ENCODE results near the gene KIF1A. TPM values are rescaled to one million over a fixed set of nuclear protein-coding genes. Genes with fewer than 3 reads are reported as not detected.
"Not testable (repeated sequence)": the region's sequence is repeated elsewhere in the genome, so short reads cannot be mapped to it uniquely, and the experiment has no call there.

Gene KIF1A
- total RNA-seq, 1 donor from 2014 or later, result 4.7 TPM

GRCh38 chr2:240707043-240707756, 112.8 kb downstream of the KIF1A start:
- Histone ChIP-seq H3K27me3 (ENCODE audit: control insufficient read depth in 3 of 3, insufficient read depth in 3 of 3, low read length in 3 of 3) (peaks cover 24 to 59% (median 59%) of the 10 kb centered on the region in 3 donors), H3K9me3 (ENCODE audit: control insufficient read depth in 3 of 3, low read length in 3 of 3) (no peaks in the 10 kb centered on the region), H3K9ac (ENCODE audit: low read depth in 1 of 3, low read length in 3 of 3) (no peak overlapping the region), H3K36me3 (ENCODE audit: control insufficient read depth in 3 of 3, insufficient read depth in 3 of 3, low read length in 3 of 3) (no peaks in the 10 kb centered on the region), H3K4me1 (ENCODE audit: control insufficient read depth in 3 of 3, insufficient read depth in 3 of 3, low read length in 3 of 3) (no peaks in the 10 kb centered on the region), H3K4me3 (ENCODE audit: low read length in 3 of 3) (no peak overlapping the region), H3K27ac (ENCODE audit: low read depth, low read length) (no peak overlapping the region)

- Histone ChIP-seq H3K4me1 (ENCODE audit: control insufficient read depth in 3 of 3, insufficient read depth in 3 of 3, low read length in 3 of 3) (no peaks in the 10 kb centered on the region), H3K27me3 (ENCODE audit: control insufficient read depth in 3 of 3, insufficient read depth in 3 of 3, low read length in 3 of 3) (peaks cover 25 to 60% (median 59%) of the 10 kb centered on the region in 3 donors), H3K36me3 (ENCODE audit: control insufficient read depth in 3 of 3, insufficient read depth in 3 of 3, low read length in 3 of 3) (no peaks in the 10 kb centered on the region), H3K27ac (ENCODE audit: low read depth, low read length) (no peak overlapping the region), H3K4me3 (ENCODE audit: low read length in 3 of 3) (no peak overlapping the region), H3K9me3 (ENCODE audit: control insufficient read depth in 3 of 3, low read length in 3 of 3) (no peaks in the 10 kb centered on the region), H3K9ac (ENCODE audit: low read depth in 1 of 3, low read length in 3 of 3) (no peak overlapping the region)
These were observed 114.7 kb downstream of the KIF1A start for GRCh38 chr2:240705204-240705791.

GRCh38 chr2:240704651-240705050, 115.4 kb downstream of the KIF1A start:
- Histone ChIP-seq H3K27me3 (ENCODE audit: control insufficient read depth in 3 of 3, insufficient read depth in 3 of 3, low read length in 3 of 3) (peaks cover 25 to 58% (median 58%) of the 10 kb centered on the region in 3 donors), H3K36me3 (ENCODE audit: control insufficient read depth in 3 of 3, insufficient read depth in 3 of 3, low read length in 3 of 3) (no peaks in the 10 kb centered on the region), H3K4me1 (ENCODE audit: control insufficient read depth in 3 of 3, insufficient read depth in 3 of 3, low read length in 3 of 3) (no peaks in the 10 kb centered on the region), H3K4me3 (ENCODE audit: low read length in 3 of 3) (no peak overlapping the region), H3K27ac (ENCODE audit: low read depth, low read length) (no peak overlapping the region), H3K9me3 (ENCODE audit: control insufficient read depth in 3 of 3, low read length in 3 of 3) (no peaks in the 10 kb centered on the region), H3K9ac (ENCODE audit: low read depth in 1 of 3, low read length in 3 of 3) (no peak overlapping the region)

GRCh38 chr2:240703417-240704341, 116.3 kb downstream of the KIF1A start:
- Histone ChIP-seq H3K4me1 (ENCODE audit: control insufficient read depth in 3 of 3, insufficient read depth in 3 of 3, low read length in 3 of 3) (no peaks in the 10 kb centered on the region), H3K27me3 (ENCODE audit: control insufficient read depth in 3 of 3, insufficient read depth in 3 of 3, low read length in 3 of 3) (peaks cover 24 to 54% (median 54%) of the 10 kb centered on the region in 3 donors), H3K4me3 (ENCODE audit: low read length in 3 of 3) (no peak overlapping the region), H3K36me3 (ENCODE audit: control insufficient read depth in 3 of 3, insufficient read depth in 3 of 3, low read length in 3 of 3) (no peaks in the 10 kb centered on the region), H3K27ac (ENCODE audit: low read depth, low read length) (no peak overlapping the region), H3K9me3 (ENCODE audit: control insufficient read depth in 3 of 3, low read length in 3 of 3) (no peaks in the 10 kb centered on the region), H3K9ac (ENCODE audit: low read depth in 1 of 3, low read length in 3 of 3) (no peak overlapping the region)

GRCh38 chr2:240702640-240703011, 117.4 kb downstream of the KIF1A start:
- Histone ChIP-seq H3K36me3 (ENCODE audit: control insufficient read depth in 3 of 3, insufficient read depth in 3 of 3, low read length in 3 of 3) (no peaks in the 10 kb centered on the region), H3K9me3 (ENCODE audit: control insufficient read depth in 3 of 3, low read length in 3 of 3) (no peaks in the 10 kb centered on the region), H3K4me1 (ENCODE audit: control insufficient read depth in 3 of 3, insufficient read depth in 3 of 3, low read length in 3 of 3) (no peaks in the 10 kb centered on the region), H3K27ac (ENCODE audit: low read depth, low read length) (no peak overlapping the region), H3K27me3 (ENCODE audit: control insufficient read depth in 3 of 3, insufficient read depth in 3 of 3, low read length in 3 of 3) (peaks cover 22 to 51% (median 48%) of the 10 kb centered on the region in 3 donors), H3K9ac (ENCODE audit: low read depth in 1 of 3, low read length in 3 of 3) (no peak overlapping the region), H3K4me3 (ENCODE audit: low read length in 3 of 3) (no peak overlapping the region)

GRCh38 chr2:240701736-240702639, 118.0 kb downstream of the KIF1A start:
- no peaks in the 10 kb centered on the region for H3K36me3 ChIP-seq (ENCODE audit: control insufficient read depth in 3 of 3, insufficient read depth in 3 of 3, low read length in 3 of 3)
- H3K9ac ChIP-seq (ENCODE audit: low read depth in 1 of 3, low read length in 3 of 3), result no peak overlapping the region
- H3K9me3 ChIP-seq (ENCODE audit: control insufficient read depth in 3 of 3, low read length in 3 of 3), result no peaks in the 10 kb centered on the region
- no peak overlapping the region for H3K4me3 ChIP-seq (ENCODE audit: low read length in 3 of 3)
- H3K27me3 ChIP-seq (ENCODE audit: control insufficient read depth in 3 of 3, insufficient read depth in 3 of 3, low read length in 3 of 3), result peaks cover 22 to 44% (median 41%) of the 10 kb centered on the region in 3 donors
- no peak overlapping the region for H3K27ac ChIP-seq (ENCODE audit: low read depth, low read length)
- no peaks in the 10 kb centered on the region for H3K4me1 ChIP-seq (ENCODE audit: control insufficient read depth in 3 of 3, insufficient read depth in 3 of 3, low read length in 3 of 3)

GRCh38 chr2:240701091-240701735, 118.8 kb downstream of the KIF1A start:
- Histone ChIP-seq H3K9ac (ENCODE audit: low read depth in 1 of 3, low read length in 3 of 3) (no peak overlapping the region), H3K27me3 (ENCODE audit: control insufficient read depth in 3 of 3, insufficient read depth in 3 of 3, low read length in 3 of 3) (peaks cover 22 to 40% (median 40%) of the 10 kb centered on the region in 3 donors), H3K27ac (ENCODE audit: low read depth, low read length) (no peak overlapping the region), H3K36me3 (ENCODE audit: control insufficient read depth in 3 of 3, insufficient read depth in 3 of 3, low read length in 3 of 3) (no peaks in the 10 kb centered on the region), H3K9me3 (ENCODE audit: control insufficient read depth in 3 of 3, low read length in 3 of 3) (no peaks in the 10 kb centered on the region), H3K4me3 (ENCODE audit: low read length in 3 of 3) (no peak overlapping the region), H3K4me1 (ENCODE audit: control insufficient read depth in 3 of 3, insufficient read depth in 3 of 3, low read length in 3 of 3) (no peaks in the 10 kb centered on the region)

- H3K9ac ChIP-seq (ENCODE audit: low read depth in 1 of 3, low read length in 3 of 3); H3K9me3 ChIP-seq (ENCODE audit: control insufficient read depth in 3 of 3, low read length in 3 of 3); H3K27ac ChIP-seq (ENCODE audit: low read depth, low read length); H3K4me1 ChIP-seq (ENCODE audit: control insufficient read depth in 3 of 3, insufficient read depth in 3 of 3, low read length in 3 of 3); H3K36me3 ChIP-seq (ENCODE audit: control insufficient read depth in 3 of 3, insufficient read depth in 3 of 3, low read length in 3 of 3); H3K4me3 ChIP-seq (ENCODE audit: low read length in 3 of 3): not testable (repeated sequence)
- peaks cover 22 to 38% (median 38%) of the 10 kb centered on the region in 3 donors for H3K27me3 ChIP-seq (ENCODE audit: control insufficient read depth in 3 of 3, insufficient read depth in 3 of 3, low read length in 3 of 3)
These were observed 119.4 kb downstream of the KIF1A start for GRCh38 chr2:240700616-240701015.

- H3K4me1 ChIP-seq (ENCODE audit: control insufficient read depth in 3 of 3, insufficient read depth in 3 of 3, low read length in 3 of 3); H3K27ac ChIP-seq (ENCODE audit: low read depth, low read length); H3K9ac ChIP-seq (ENCODE audit: low read depth in 1 of 3, low read length in 3 of 3); H3K36me3 ChIP-seq (ENCODE audit: control insufficient read depth in 3 of 3, insufficient read depth in 3 of 3, low read length in 3 of 3); H3K9me3 ChIP-seq (ENCODE audit: control insufficient read depth in 3 of 3, low read length in 3 of 3); H3K4me3 ChIP-seq (ENCODE audit: low read length in 3 of 3): not testable (repeated sequence)
- H3K27me3 ChIP-seq (ENCODE audit: control insufficient read depth in 3 of 3, insufficient read depth in 3 of 3, low read length in 3 of 3), result peaks cover 22 to 33% (median 31%) of the 10 kb centered on the region in 3 donors
These were observed 120.2 kb downstream of the KIF1A start for GRCh38 chr2:240699835-240700234.
